A549 (cell line): ENCODE measurements around the gene RAB1B. TPM values are rescaled to one million over a fixed set of nuclear protein-coding genes. Genes with fewer than 3 reads are reported as not detected.

ENCODE experiments used
- ATAC-seq, 2 experiments: fragments of 200-7000 bp in 1 of 2; fragments of >200 bp in 1 of 2; cut with Nextera tagmentation in 1 of 2; cut with Tn5 transposase in 1 of 2; 3 replicates each; pipeline versions ENCODE4 v1.8.0 to v1.9.1; 2018 to 2020; ENCODE audit warnings: mild to moderate bottlenecking in 1 of 2, moderate library complexity in 1 of 2
- CTCF ChIA-PET: fragments of 300-600 bp; sonication (Branson Sonifier 250); formaldehyde crosslinking; extraction: SDS; loops from one replicate; lab custom pipeline; 2021; ENCODE audit warnings: antibody characterized with exemption, inconsistent platforms; lab: Yijun Ruan, JAX
- POLR2A ChIA-PET: fragments of 350-600 bp; formaldehyde crosslinking; extraction: SDS; loops from one replicate; lab custom pipeline; 2021; ENCODE audit warnings: antibody characterized with exemption, inconsistent platforms; lab: Yijun Ruan, JAX
- DNase-seq, 2 experiments: peaks; one replicate each; pipeline versions ENCODE4 v3.0.0 to v3.0.0-alpha.2; 2011 to 2016; ENCODE audit warnings: low read depth in 1 of 2, low spot score in 1 of 2
- FAIRE-seq: peaks from 2 replicates; lab custom pipeline; 2011; peaks lifted over from hg19 to GRCh38; lab: Jason Lieb, UNC
- H3K27ac ChIP-seq, 2 experiments: fragments of >200 bp; sonication (Bioruptor Twin); formaldehyde crosslinking; 3 replicates each; pipeline ENCODE4 v1.5.1; 2016 to 2017
- H3K4me1 ChIP-seq: fragments of >200 bp; sonication (Bioruptor Twin); formaldehyde crosslinking; 3 replicates; pipeline ENCODE4 v1.6.1; 2016
- H3K4me2 ChIP-seq: fragments of >200 bp; sonication (Bioruptor Twin); formaldehyde crosslinking; 3 replicates; pipeline ENCODE4 v1.6.1; 2016
- H3K4me3 ChIP-seq: fragments of >200 bp; sonication (Bioruptor Twin); formaldehyde crosslinking; 3 replicates; pipeline ENCODE4 v1.5.1; 2016
- H3K9me3 ChIP-seq: fragments of >200 bp; sonication (Bioruptor Twin); formaldehyde crosslinking; 3 replicates; pipeline ENCODE4 v1.6.1; 2016
- ATOH8 ChIP-seq: fragments of 250-450 bp; sonication (Bioruptor Pico); IDR thresholded peaks from 2 replicates; pipeline ENCODE4 v1.5.0; 2020; ENCODE audit warnings: low read depth, mild to moderate bottlenecking, moderate library complexity
- CBX2 ChIP-seq: fragments of 200-600 bp; sonication (generic); IDR thresholded peaks from 2 replicates; pipeline ENCODE4 v1.6.1; 2016; ENCODE audit warnings: low read depth, mild to moderate bottlenecking, borderline replicate concordance
- CBX8 ChIP-seq: fragments of 200-600 bp; sonication (generic); IDR thresholded peaks from 2 replicates; pipeline ENCODE4 v1.6.1; 2016
- CEBPB ChIP-seq, 2 experiments: fragments of >200 bp in 1 of 2; sonication (Bioruptor Twin) in 1 of 2; formaldehyde crosslinking in 1 of 2; IDR thresholded peaks; 2 replicates each; pipeline ENCODE4 v1.6.1; 2012 to 2016
- CHD2 ChIP-seq: fragments of 150-350 bp; IDR thresholded peaks from 2 replicates; pipeline ENCODE4 v1.6.1; 2014; ENCODE audit warnings: low read length; ENCODE audit not compliant: partially characterized antibody
- HEYL ChIP-seq: fragments of 250-450 bp; sonication (Bioruptor Pico); IDR thresholded peaks from 2 replicates; pipeline ENCODE4 v1.8.0; 2021; ENCODE audit warnings: mild to moderate bottlenecking, moderate library complexity
- HOXB5 ChIP-seq: fragments of 250-450 bp; sonication (Bioruptor Pico); IDR thresholded peaks from 2 replicates; pipeline ENCODE4 v1.5.0; 2020; ENCODE audit warnings: mild to moderate bottlenecking, moderate library complexity
- KDM1A ChIP-seq: fragments of 200-600 bp; sonication (generic); IDR thresholded peaks from 2 replicates; pipeline ENCODE4 v1.6.1; 2016; ENCODE audit warnings: low read depth, mild to moderate bottlenecking
- KDM5A ChIP-seq: fragments of 200-600 bp; sonication (generic); IDR thresholded peaks from 2 replicates; pipeline ENCODE4 v1.6.1; 2016; ENCODE audit warnings: antibody characterized with exemption, mild to moderate bottlenecking
- MAX ChIP-seq: IDR thresholded peaks from 2 replicates; pipeline ENCODE4 v1.6.1; 2012
- NPAS2 ChIP-seq: fragments of 250-450 bp; sonication (Bioruptor Pico); IDR thresholded peaks from 2 replicates; pipeline ENCODE4 v1.8.0; 2022; ENCODE audit warnings: mild to moderate bottlenecking, moderate library complexity, borderline replicate concordance
- POLR2AphosphoS2 ChIP-seq: conservative IDR thresholded peaks from 2 replicates; pipeline ENCODE4 v1.6.1; 2012; ENCODE audit warnings: low read length, improper control_type of control experiment, inconsistent platforms
- RARB ChIP-seq: fragments of 250-450 bp; sonication (Bioruptor Pico); IDR thresholded peaks from 2 replicates; pipeline ENCODE4 v1.8.0; 2021; ENCODE audit warnings: mild to moderate bottlenecking, moderate library complexity
- RCOR1 ChIP-seq: fragments of 150-350 bp; IDR thresholded peaks from 2 replicates; pipeline ENCODE4 v1.6.1; 2014; ENCODE audit warnings: antibody characterized with exemption, low read length, low read depth
- RFX5 ChIP-seq: fragments of 450-650 bp; IDR thresholded peaks from 2 replicates; pipeline ENCODE4 v1.7.1; 2014; ENCODE audit warnings: antibody characterized with exemption, mild to moderate bottlenecking, moderate library complexity
- RNF2 ChIP-seq: fragments of 200-600 bp; sonication (generic); IDR thresholded peaks from 2 replicates; pipeline ENCODE4 v1.6.1; 2016; ENCODE audit warnings: low read depth, mild to moderate bottlenecking, antibody characterized with exemption, moderate library complexity, borderline replicate concordance
- SREBF2 ChIP-seq: fragments of 450-650 bp; IDR thresholded peaks from 2 replicates; pipeline ENCODE4 v1.6.1; 2014; ENCODE audit warnings: mild to moderate bottlenecking, moderate library complexity
- TFCP2L1 ChIP-seq: fragments of 250-450 bp; sonication (Bioruptor Pico); IDR thresholded peaks from 2 replicates; pipeline ENCODE4 v1.5.0; 2021; ENCODE audit warnings: mild to moderate bottlenecking
- TP53 ChIP-seq: fragments of 250-450 bp; sonication (Bioruptor Pico); IDR thresholded peaks from 2 replicates; pipeline ENCODE4 v1.5.0; 2021; ENCODE audit warnings: mild to moderate bottlenecking, moderate library complexity
- ZC3H11A ChIP-seq: fragments of 450-650 bp; IDR thresholded peaks from 2 replicates; pipeline ENCODE4 v1.6.1; 2014; ENCODE audit warnings: antibody characterized with exemption, mild to moderate bottlenecking
- ZFP36 ChIP-seq: fragments of 450-650 bp; IDR thresholded peaks from 2 replicates; pipeline ENCODE4 v1.6.1; 2014; ENCODE audit warnings: borderline replicate concordance; ENCODE audit not compliant: partially characterized antibody
- WGBS: methylation state at CpG from one replicate; pipeline ENCODE4 v1.1.6; 2017; ENCODE audit errors: missing lambda C conversion rate; 5-methylcytosine and 5-hydroxymethylcytosine counted together
- polyA plus RNA-seq, 4 experiments: library from polyadenylated mRNA; depleted of rRNA in 3 of 4; stranded (reverse); fragments of >200 nt; fragmentation: RNase III in 1 of 4; extraction: RNeasy Plus Mini Kit Qiagen cat#74134 plus additional on column Dnase treatment in 1 of 4; gene quantifications; 2 replicates in 3 of 4; 3 replicates in 1 of 4; pipeline ENCODE4 v1.2.3, GENCODE V29; 2011 to 2017
- TF ChIP-seq, protein P1 (sequence below): fragments of >200 bp; sonication (Bioruptor Twin); formaldehyde crosslinking; IDR thresholded peaks from 2 replicates; pipeline ENCODE4 v1.6.1; 2016
- TF ChIP-seq, protein P2 (sequence below): IDR thresholded peaks from 2 replicates; pipeline ENCODE4 v1.6.1; 2012; ENCODE audit warnings: low read depth, borderline replicate concordance

The RAB1B gene
- polyA plus RNA-seq, 2 of the 4 experiments (the other 2 are of a cell fraction): 87.8 to 147 TPM

- TF ChIP-seq ATOH8 (CRISPR knock-in tag): no peak
These were observed 8.5 kb upstream of the RAB1B start (continued) for GRCh38 chr11:66259956-66260355.

- Histone ChIP-seq H3K4me3 (no peak overlapping the region), H3K4me1 (peaks cover 13% of the 10 kb centered on the region), H3K9me3 (no peaks in the 10 kb centered on the region), H3K4me2 (no peak overlapping the region), H3K27ac (no peak overlapping the region)
- POLR2A ChIA-PET: no interaction called here
- DNase-seq (no peak), FAIRE-seq (no peak), ATAC-seq (no peak)
- TF ChIP-seq MAX (no peak), ZC3H11A (no peak), HEYL (CRISPR knock-in tag) (no peak), HOXB5 (CRISPR knock-in tag) (no peak), TP53 (no peak), CBX2 (no peak), ZFP36 (no peak), RCOR1 (no peak), CEBPB (IDR thresholded peaks at IDR 0.05) (no peak), CHD2 (no peak), SREBF2 (no peak), TFCP2L1 (CRISPR knock-in tag) (no peak), KDM1A (no peak), POLR2AphosphoS2 (no peak), NPAS2 (no peak), KDM5A (no peak), RNF2 (no peak), CBX8 (no peak)
- TF ChIP-seq, protein P1, sequence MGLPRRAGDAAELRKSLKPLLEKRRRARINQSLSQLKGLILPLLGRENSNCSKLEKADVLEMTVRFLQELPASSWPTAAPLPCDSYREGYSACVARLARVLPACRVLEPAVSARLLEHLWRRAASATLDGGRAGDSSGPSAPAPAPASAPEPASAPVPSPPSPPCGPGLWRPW: no peak
- TF ChIP-seq, protein P2, sequence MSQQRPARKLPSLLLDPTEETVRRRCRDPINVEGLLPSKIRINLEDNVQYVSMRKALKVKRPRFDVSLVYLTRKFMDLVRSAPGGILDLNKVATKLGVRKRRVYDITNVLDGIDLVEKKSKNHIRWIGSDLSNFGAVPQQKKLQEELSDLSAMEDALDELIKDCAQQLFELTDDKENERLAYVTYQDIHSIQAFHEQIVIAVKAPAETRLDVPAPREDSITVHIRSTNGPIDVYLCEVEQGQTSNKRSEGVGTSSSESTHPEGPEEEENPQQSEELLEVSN: no peak
- CTCF ChIA-PET: interaction anchor here (0.5 to 2.8 kb wide), 9 partner anchors 10 to 70 kb away, joined by 3 to 20 read pairs (median 3); no protein-coding TSS in a partner anchor
- WGBS: 92% methylated on average over 12 of the region's 16 CpGs
These were observed 6.9 kb upstream of the RAB1B start for GRCh38 chr11:66261578-66261977.

- POLR2A ChIA-PET: interaction anchor here (0.6 kb wide), 1 partner anchor 251 kb away, joined by 3 read pairs; no protein-coding TSS in a partner anchor
These were observed 6.2 kb upstream of the RAB1B start for GRCh38 chr11:66262191-66262590.

More at GRCh38 chr11:66262191-66262590, 6.2 kb upstream of the RAB1B start:
- peaks cover 15% of the 10 kb centered on the region for H3K4me1 ChIP-seq
- no peak overlapping the region for H3K4me3 ChIP-seq
- DNase-seq: no peak
- WGBS: 89% methylated on average over 4 of the region's 5 CpGs
- no peak for ATAC-seq
- H3K9me3 ChIP-seq: no peaks in the 10 kb centered on the region
- no peak for FAIRE-seq
- no peak for TF ChIP-seq ATOH8 (CRISPR knock-in tag)
- no peak for TF ChIP-seq KDM5A
- no peak for TF ChIP-seq RARB (CRISPR knock-in tag)
- TF ChIP-seq RFX5: no peak
- TF ChIP-seq TFCP2L1 (CRISPR knock-in tag): no peak
- no peak for TF ChIP-seq POLR2AphosphoS2
- TF ChIP-seq HEYL (CRISPR knock-in tag): no peak
- no peak overlapping the region for H3K27ac ChIP-seq
- H3K4me2 ChIP-seq: no peak overlapping the region
- CTCF ChIA-PET: interaction anchor here (0.6 to 2.8 kb wide), 6 partner anchors 10 to 551 kb away, joined by 3 to 20 read pairs (median 3); partner anchors contain the start of gene KAT5
